ENCODE data around the gene ADRA1B. TPM values are rescaled to one million over a fixed set of nuclear protein-coding genes. Genes with fewer than 3 reads are reported as not detected.

The ADRA1B gene
- total and polyA plus RNA-seq, 2 donors from 2014 or later: 1.6 to 2.3 TPM

DNA sequence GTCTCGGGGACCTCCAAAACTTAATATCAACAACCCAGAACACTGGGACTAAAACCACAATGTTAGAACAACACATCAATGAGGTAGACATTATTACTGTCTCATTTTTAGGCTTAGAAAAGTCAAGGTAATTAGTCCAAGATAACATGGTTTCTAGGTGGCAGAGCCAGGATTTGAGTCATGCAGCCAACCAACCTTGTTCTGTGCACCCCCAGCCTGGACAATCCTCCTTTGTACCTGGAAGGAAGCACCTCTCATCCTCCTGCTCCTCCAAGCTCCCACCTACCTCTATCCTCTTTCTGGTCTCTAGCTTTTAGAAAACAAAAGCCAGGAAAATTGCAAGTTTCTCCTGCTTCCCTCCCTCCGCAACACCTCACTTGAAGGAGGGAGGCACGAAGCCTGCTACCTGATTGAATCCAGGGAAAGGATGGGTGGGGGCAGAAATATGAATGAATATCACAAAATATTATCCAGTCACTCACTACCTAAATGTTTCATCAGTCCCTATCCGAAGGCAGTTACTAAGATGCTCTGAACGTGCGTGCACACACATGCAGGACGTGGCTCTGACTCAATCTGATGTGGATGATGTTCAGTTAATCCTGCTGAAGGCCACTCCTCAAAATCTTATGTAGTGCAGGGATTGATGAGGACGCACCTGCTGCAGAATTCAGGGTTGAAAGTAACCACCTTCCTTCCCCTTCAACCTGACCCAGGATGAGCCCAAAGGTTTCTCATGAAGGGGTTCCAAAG is 66.3 kb downstream of the ADRA1B start:
- DNase-seq (no peak), FAIRE-seq (no peak)
- Histone ChIP-seq H3K9ac (ENCODE audit: low read length in 3 of 3) (no peak overlapping the region), H3K27ac (ENCODE audit: low read depth in 2 of 2, low read length in 2 of 2) (no peak overlapping the region), H3K36me3 (ENCODE audit: control insufficient read depth in 2 of 3, insufficient read depth in 3 of 3, low read length in 3 of 3) (no peaks in the 10 kb centered on the region), H3K9me3 (ENCODE audit: control insufficient read depth in 2 of 3, insufficient read depth in 1 of 3, low read length in 3 of 3) (no peaks in the 10 kb centered on the region), H3K27me3 (ENCODE audit: control insufficient read depth, insufficient read depth, low read length) (peaks cover 7% of the 10 kb centered on the region), H3K4me3 (ENCODE audit: low read length in 3 of 3) (no peak overlapping the region), H3K4me1 (ENCODE audit: control insufficient read depth in 2 of 3, insufficient read depth in 2 of 3, low read depth in 1 of 3, low read length in 3 of 3) (no peaks in the 10 kb centered on the region)
- intact Hi-C loops (cut with DNase I): no loop called here
- TF ChIP-seq, protein P1, sequence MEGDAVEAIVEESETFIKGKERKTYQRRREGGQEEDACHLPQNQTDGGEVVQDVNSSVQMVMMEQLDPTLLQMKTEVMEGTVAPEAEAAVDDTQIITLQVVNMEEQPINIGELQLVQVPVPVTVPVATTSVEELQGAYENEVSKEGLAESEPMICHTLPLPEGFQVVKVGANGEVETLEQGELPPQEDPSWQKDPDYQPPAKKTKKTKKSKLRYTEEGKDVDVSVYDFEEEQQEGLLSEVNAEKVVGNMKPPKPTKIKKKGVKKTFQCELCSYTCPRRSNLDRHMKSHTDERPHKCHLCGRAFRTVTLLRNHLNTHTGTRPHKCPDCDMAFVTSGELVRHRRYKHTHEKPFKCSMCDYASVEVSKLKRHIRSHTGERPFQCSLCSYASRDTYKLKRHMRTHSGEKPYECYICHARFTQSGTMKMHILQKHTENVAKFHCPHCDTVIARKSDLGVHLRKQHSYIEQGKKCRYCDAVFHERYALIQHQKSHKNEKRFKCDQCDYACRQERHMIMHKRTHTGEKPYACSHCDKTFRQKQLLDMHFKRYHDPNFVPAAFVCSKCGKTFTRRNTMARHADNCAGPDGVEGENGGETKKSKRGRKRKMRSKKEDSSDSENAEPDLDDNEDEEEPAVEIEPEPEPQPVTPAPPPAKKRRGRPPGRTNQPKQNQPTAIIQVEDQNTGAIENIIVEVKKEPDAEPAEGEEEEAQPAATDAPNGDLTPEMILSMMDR (IDR thresholded peaks at IDR 0.05; ENCODE audit: borderline replicate concordance, extremely low read depth, insufficient read depth): no peak

DNA sequence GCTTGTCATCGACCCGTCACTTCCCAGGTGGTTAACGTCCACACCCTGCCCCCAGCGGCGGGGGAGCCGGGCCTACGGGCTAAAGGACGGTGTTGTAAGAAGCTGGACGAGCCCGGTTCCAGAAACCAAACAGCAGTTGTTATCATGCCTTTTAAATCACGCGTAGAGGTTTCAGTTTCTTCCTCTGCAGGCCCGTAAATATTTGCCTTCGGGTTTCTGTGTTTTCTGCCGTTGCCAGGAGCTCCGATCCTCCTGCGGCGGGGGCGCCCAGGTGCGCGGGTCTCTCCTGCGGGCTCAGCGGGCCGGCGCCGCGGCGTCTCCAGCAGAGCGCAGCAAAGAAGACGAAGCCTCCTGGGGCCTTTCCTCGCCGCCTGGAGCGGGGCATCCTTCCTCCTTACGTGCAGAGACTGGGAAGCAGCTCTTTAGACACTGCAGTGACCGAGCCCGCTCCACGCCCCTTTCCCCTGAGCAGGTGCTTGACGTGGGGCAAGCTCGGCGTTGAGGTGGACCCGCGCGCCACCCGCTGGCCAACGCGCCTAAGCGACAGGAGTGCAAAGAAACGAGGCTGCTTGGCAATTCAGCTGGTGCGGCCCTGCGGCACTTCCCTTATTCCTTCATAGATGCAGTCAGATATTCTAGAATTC is 70.9 kb downstream of the ADRA1B start:
- H3K4me3 ChIP-seq (ENCODE audit: low read length in 3 of 3): peak overlapping the region in 2 of 3 donors; percentile 25 to 55
- intact Hi-C loops (cut with DNase I): no loop called here
- no peaks in the 10 kb centered on the region for H3K9me3 ChIP-seq (ENCODE audit: control insufficient read depth in 2 of 3, insufficient read depth in 1 of 3, low read length in 3 of 3)
- H3K27me3 ChIP-seq (ENCODE audit: control insufficient read depth, insufficient read depth, low read length): peaks cover 13% of the 10 kb centered on the region
- FAIRE-seq (peak; percentile 62), DNase-seq (peak; percentile 88 to 93 (median 89))
- TF ChIP-seq, protein P1 (IDR thresholded peaks at IDR 0.05; ENCODE audit: borderline replicate concordance, extremely low read depth, insufficient read depth): peak; percentile 76
- no peaks in the 10 kb centered on the region for H3K4me1 ChIP-seq (ENCODE audit: control insufficient read depth in 2 of 3, insufficient read depth in 2 of 3, low read depth in 1 of 3, low read length in 3 of 3)
- peak overlapping the region in 1 of 3 donors; percentile 46 for H3K9ac ChIP-seq (ENCODE audit: low read length in 3 of 3)
- H3K36me3 ChIP-seq (ENCODE audit: control insufficient read depth in 2 of 3, insufficient read depth in 3 of 3, low read length in 3 of 3): no peaks in the 10 kb centered on the region
- no peak overlapping the region for H3K27ac ChIP-seq (ENCODE audit: low read depth in 2 of 2, low read length in 2 of 2)

GRCh38 chr5:159990506-159990905 is 74.2 kb downstream of the ADRA1B start:
- H3K36me3 ChIP-seq (ENCODE audit: control insufficient read depth in 2 of 3, insufficient read depth in 3 of 3, low read length in 3 of 3): no peaks in the 10 kb centered on the region
- H3K9ac ChIP-seq (ENCODE audit: low read length in 3 of 3): no peak overlapping the region
- no peak overlapping the region for H3K4me3 ChIP-seq (ENCODE audit: low read length in 3 of 3)
- H3K27me3 ChIP-seq (ENCODE audit: control insufficient read depth, insufficient read depth, low read length): peaks cover 13% of the 10 kb centered on the region
- FAIRE-seq (no peak), DNase-seq (no peak)
- H3K4me1 ChIP-seq (ENCODE audit: control insufficient read depth in 2 of 3, insufficient read depth in 2 of 3, low read depth in 1 of 3, low read length in 3 of 3): no peaks in the 10 kb centered on the region
- peaks cover 0 to 5% (median 2%) of the 10 kb centered on the region in 3 donors for H3K9me3 ChIP-seq (ENCODE audit: control insufficient read depth in 2 of 3, insufficient read depth in 1 of 3, low read length in 3 of 3)
- intact Hi-C loops (cut with DNase I): no loop called here
- no peak overlapping the region for H3K27ac ChIP-seq (ENCODE audit: low read depth in 2 of 2, low read length in 2 of 2)
- TF ChIP-seq, protein P1 (IDR thresholded peaks at IDR 0.05; ENCODE audit: borderline replicate concordance, extremely low read depth, insufficient read depth): no peak
